NCI-H1092 (cell line): Measurements from ENCODE around the gene SRGAP2C.
"Not testable (repeated sequence)": the region's sequence is repeated elsewhere in the genome, so short reads cannot be mapped to it uniquely, and the experiment has no call there.

Experiments
- DNase-seq: peaks from one replicate; lab custom pipeline; 2025; lab: John Stamatoyannopoulos, UW

Gene SRGAP2C

GRCh38 chr1:121186191-121186590 is 1.4 kb downstream of the SRGAP2C start:
- DNase-seq = not testable (repeated sequence)

GRCh38 chr1:121187914-121188313 is 3.1 kb downstream of the SRGAP2C start:
- not testable (repeated sequence) for DNase-seq

- DNase-seq = not testable (repeated sequence)
Measured at GRCh38 chr1:121192512-121192911, 7.7 kb downstream of the SRGAP2C start.

- DNase-seq = not testable (repeated sequence)
Measured at GRCh38 chr1:121197095-121197882, 12.5 kb downstream of the SRGAP2C start.

- DNase-seq = not testable (repeated sequence)
Measured at GRCh38 chr1:121199763-121200162, 15.0 kb downstream of the SRGAP2C start.

GRCh38 chr1:121200232-121200631 is 15.5 kb downstream of the SRGAP2C start:
- DNase-seq = not testable (repeated sequence)

- DNase-seq = not testable (repeated sequence)
Measured at GRCh38 chr1:121200985-121201981, 16.5 kb downstream of the SRGAP2C start.

GRCh38 chr1:121202986-121203385 is 18.2 kb downstream of the SRGAP2C start:
- not testable (repeated sequence) for DNase-seq

- DNase-seq = not testable (repeated sequence)
Measured at GRCh38 chr1:121205786-121206711, 21.3 kb downstream of the SRGAP2C start.

- not testable (repeated sequence) for DNase-seq
Measured at GRCh38 chr1:121207328-121207727, 22.6 kb downstream of the SRGAP2C start.

- not testable (repeated sequence) for DNase-seq
Measured at GRCh38 chr1:121208375-121208774, 23.6 kb downstream of the SRGAP2C start.

GRCh38 chr1:121210778-121211177 is 26.0 kb downstream of the SRGAP2C start:
- not testable (repeated sequence) for DNase-seq

- not testable (repeated sequence) for DNase-seq
Measured at GRCh38 chr1:121213491-121213890, 28.7 kb downstream of the SRGAP2C start.

GRCh38 chr1:121214544-121215156 is 29.9 kb downstream of the SRGAP2C start:
- DNase-seq = not testable (repeated sequence)

GRCh38 chr1:121215699-121216417 is 31.1 kb downstream of the SRGAP2C start:
- DNase-seq = not testable (repeated sequence)

- DNase-seq = not testable (repeated sequence)
Measured at GRCh38 chr1:121216676-121217075, 31.9 kb downstream of the SRGAP2C start.

GRCh38 chr1:121221770-121222169 is 37.0 kb downstream of the SRGAP2C start:
- not testable (repeated sequence) for DNase-seq

- not testable (repeated sequence) for DNase-seq
Measured at GRCh38 chr1:121224714-121225113, 39.9 kb downstream of the SRGAP2C start.

GRCh38 chr1:121226295-121226904 is 41.6 kb downstream of the SRGAP2C start:
- not testable (repeated sequence) for DNase-seq

GRCh38 chr1:121226925-121227324 is 42.1 kb downstream of the SRGAP2C start:
- DNase-seq = not testable (repeated sequence)
